HG02763 (cell line): Measurements from ENCODE around the gene BRIP1.
A peak's percentile ranks its signal among the peaks of the same experiment; 100 is the strongest.
"Not testable (repeated sequence)": the region's sequence is repeated elsewhere in the genome, so short reads cannot be mapped to it uniquely, and the experiment has no call there.

Experiments used
- ATAC-seq: cut with Tn5 transposase; IDR thresholded peaks from one replicate; pipeline ENCODE4 v1.9.1; 2021; ENCODE audit warnings: mild to moderate bottlenecking, moderate library complexity; ENCODE audit not compliant: unreplicated experiment

Gene BRIP1

GRCh38 chr17:61867033-61867432, 3.7 kb upstream of the BRIP1 start:
- no peak for ATAC-seq

DNA sequence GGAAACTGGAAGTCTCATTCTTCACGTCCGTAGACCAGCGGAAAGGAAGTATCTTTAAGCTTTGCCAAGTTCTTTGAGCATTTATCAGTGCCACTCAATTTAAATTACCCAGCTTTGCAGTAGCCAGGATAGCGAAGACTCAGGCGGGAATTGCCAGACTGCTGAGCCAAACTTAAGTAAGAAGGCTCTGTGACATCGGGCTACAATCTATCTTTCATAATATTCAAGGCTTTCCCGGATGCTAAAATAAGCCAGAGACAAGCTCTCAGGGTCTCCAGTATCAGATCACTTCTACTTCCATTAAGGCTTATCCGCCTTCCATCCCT, 436 bp upstream of the BRIP1 start:
- ATAC-seq = peak; percentile 20

DNA sequence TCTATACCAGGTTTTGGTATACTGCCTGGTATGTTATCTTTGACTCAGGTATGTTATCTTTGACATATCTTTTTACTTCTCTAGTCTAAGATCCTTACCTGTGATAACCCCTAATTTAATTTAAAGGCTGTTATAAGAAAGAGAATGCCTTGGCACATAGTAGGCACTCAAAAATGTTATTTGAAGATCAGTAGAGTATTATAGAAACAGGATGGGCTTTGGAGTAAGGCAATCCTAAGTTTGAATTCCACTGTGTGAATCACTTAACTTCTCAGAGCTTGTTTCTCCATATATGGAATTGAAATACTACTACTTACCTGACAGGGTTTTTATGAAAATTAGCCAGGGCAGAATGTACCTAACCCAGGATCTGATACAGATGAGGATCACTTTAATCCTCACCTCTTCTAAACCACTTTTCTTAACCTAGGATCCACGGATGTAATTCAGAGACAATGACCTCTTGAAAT, 1.2 kb downstream of the BRIP1 start:
- ATAC-seq = no peak

GRCh38 chr17:61860397-61860796, 2.9 kb downstream of the BRIP1 start:
- ATAC-seq = not testable (repeated sequence)

- ATAC-seq = no peak
Measured at GRCh38 chr17:61856035-61856434, 7.3 kb downstream of the BRIP1 start.

DNA sequence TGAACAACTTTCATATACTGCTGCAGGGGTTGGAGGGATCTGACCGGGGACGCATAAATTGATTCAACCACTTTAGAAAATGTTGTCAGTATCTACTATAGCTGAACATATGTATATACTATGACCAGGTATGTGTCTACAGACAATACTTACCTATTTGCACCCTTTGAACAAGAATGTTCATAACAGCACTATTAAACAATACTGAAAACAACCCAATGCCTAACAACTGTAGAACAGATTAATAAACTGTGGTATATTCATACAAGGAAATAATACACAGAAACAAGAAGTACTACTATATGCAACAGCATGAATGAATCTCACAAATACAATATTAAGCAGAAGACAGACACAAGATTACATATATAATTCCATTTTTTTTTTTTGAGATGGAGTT, 10.5 kb downstream of the BRIP1 start:
- ATAC-seq = no peak

GRCh38 chr17:61849674-61850073, 13.7 kb downstream of the BRIP1 start:
- no peak for ATAC-seq

DNA sequence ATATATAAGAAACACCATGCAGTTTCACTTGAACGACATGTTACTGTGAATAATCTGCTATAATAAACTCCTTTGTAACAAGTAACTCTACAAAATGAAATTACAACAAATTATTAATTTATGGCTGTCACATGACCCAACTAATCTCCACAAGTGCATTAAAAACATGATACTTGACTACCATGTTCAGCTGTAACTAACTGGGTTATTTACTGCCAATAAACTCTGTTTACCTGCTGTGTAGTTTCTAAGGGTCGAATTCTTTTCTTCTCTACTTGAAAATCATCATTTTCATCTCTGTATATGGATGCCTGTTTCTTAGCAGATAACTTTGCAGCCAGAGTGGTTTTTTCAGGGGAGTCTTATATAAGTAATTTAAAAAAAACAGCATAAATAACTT, 14.4 kb downstream of the BRIP1 start:
- ATAC-seq = no peak

DNA sequence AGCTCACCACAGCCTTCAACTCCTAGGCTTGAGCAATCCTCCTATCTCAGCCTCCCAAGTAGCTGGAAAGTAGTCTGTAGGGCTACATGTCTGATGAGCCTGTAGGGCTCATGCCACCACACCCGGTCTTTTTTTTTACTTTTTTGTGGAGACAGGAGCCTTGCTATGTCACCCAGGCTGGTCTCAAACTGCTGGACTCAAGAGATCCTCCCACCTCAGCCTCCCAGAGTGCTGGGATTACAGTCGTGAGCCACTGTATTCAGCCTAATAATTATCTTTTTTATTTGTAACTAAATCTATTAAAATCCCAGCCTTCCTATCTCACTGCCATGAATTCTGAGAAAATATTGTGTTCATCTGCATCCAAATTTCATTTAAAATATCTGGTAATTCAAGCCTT, 15.1 kb downstream of the BRIP1 start:
- no peak for ATAC-seq

GRCh38 chr17:61847659-61848058, 15.7 kb downstream of the BRIP1 start:
- ATAC-seq = no peak

- no peak for ATAC-seq
Measured at GRCh38 chr17:61846761-61847375, 16.5 kb downstream of the BRIP1 start.

- no peak for ATAC-seq
Measured at GRCh38 chr17:61846088-61846487, 17.2 kb downstream of the BRIP1 start.

- no peak for ATAC-seq
Measured at GRCh38 chr17:61843435-61843834, 19.9 kb downstream of the BRIP1 start.

- ATAC-seq = no peak
Measured at GRCh38 chr17:61842899-61843298, 20.4 kb downstream of the BRIP1 start.

- no peak for ATAC-seq
Measured at GRCh38 chr17:61839300-61839786, 24.0 kb downstream of the BRIP1 start.

DNA sequence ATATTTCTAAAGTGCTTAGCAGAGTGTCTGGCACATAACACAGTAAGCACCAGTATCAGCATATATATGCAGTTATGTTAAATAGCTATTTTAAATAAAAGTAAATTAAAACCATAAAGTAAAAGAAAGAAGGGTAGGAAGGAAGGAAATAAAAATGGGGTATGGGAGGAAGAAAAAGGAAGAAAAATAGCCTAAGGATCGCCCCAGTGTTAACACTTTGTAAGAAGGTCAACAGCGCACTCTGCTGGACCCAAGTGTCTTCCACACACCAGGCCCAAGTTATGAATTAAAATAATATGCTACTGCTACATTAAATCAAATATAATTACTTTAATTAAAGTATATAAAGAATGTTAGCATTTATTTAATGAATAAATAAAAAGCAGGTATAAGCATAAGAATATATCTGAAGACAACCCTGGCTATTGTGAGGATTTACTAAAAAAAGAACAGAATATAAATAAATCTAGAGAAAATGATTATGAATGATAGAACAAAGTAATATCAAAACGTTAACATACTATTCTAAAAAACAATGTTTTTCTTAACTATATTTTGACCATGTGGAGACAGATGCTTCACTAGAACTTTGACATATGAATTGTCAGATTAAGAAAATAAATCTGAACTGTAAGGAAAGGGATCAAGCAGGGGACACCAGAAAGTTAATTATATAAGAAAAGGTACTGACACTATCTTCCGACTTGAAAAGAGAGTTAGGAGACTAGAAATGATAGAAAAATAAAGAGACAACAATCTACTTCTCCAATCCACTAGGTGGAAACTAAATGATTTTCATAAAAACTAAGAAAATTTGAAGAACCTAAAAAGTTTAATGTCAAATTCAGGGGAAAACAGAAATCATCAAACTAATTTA, 25.9 kb downstream of the BRIP1 start:
- ATAC-seq = no peak

- no peak for ATAC-seq
Measured at GRCh38 chr17:61836266-61837174, 26.8 kb downstream of the BRIP1 start.

DNA sequence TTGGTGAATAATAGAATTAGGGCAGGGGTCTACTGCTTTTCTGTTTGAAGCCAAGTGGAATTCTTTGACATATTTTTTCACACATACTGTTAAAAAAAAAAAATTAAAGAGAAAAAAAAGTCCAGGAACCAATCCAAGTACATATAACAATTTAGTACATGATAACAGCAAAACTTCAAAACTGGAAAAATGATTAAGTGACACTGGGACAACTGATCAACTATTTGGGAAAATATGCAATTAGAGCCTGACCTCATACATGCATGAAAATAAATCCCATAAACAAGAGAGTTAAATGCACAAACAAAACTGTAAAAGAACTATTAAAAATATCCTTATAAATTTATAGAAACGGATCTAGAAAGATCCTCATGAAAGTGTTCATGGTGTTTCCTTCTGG, 27.7 kb downstream of the BRIP1 start:
- no peak for ATAC-seq

GRCh38 chr17:61834610-61835009, 28.7 kb downstream of the BRIP1 start:
- no peak for ATAC-seq

DNA sequence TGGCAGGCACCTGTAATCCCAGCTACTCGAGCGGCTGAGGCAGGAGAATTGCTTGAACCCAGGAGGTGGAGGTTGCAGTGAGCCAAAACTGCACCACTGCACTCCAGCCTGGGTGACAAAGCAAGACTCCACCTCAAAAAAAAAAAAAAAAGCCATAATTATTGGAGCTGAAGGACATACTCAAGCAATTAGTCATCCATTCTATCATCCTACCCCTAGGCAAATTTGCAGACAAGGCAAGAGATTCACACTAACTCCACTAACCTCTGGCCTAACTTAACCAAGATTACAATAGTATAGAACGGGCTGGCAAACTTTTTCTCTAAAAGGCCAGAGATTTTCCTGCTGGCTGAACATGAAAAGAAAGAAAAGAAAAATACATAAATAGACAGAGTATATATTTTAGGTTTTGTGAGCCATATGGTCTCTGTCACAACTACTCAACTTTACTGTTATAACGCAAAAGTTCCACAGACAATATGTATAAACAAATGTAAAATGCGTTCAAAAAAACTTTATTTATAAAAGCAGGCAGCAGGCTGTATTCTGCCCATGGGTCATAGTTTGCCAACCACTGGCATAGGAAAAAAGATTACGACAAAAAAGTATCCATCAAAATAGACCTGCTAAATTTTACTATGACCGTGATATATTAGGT, 29.7 kb downstream of the BRIP1 start:
- no peak for ATAC-seq

DNA sequence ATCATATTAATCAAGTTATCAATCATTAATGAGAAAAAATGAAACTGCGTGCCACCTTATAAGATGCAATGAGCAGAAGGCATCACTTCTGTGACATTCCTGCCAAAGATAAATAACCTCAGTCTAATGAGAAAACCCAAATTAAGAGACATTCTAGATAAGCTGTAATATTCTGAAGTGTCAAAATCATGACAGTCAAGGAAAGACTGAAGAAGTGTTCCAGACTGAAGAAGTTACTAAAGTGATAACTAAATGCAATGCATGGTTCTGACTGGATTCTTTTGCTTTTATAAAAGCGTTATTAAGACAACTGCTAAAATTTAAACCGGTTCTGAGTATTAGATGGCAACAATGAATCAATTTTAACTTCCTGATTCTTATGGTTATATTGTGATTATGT, 30.9 kb downstream of the BRIP1 start:
- ATAC-seq = no peak
